GM21528 (cell line): ENCODE measurements around the gene COMMD8.
"Not testable (repeated sequence)": the region's sequence is repeated elsewhere in the genome, so short reads cannot be mapped to it uniquely, and the experiment has no call there.

Source experiments
- ATAC-seq: cut with Tn5 transposase; IDR thresholded peaks from one replicate; pipeline ENCODE4 v1.9.1; 2021; ENCODE audit warnings: mild to moderate bottlenecking, moderate library complexity; ENCODE audit not compliant: unreplicated experiment, low FRiP score

The COMMD8 gene

DNA sequence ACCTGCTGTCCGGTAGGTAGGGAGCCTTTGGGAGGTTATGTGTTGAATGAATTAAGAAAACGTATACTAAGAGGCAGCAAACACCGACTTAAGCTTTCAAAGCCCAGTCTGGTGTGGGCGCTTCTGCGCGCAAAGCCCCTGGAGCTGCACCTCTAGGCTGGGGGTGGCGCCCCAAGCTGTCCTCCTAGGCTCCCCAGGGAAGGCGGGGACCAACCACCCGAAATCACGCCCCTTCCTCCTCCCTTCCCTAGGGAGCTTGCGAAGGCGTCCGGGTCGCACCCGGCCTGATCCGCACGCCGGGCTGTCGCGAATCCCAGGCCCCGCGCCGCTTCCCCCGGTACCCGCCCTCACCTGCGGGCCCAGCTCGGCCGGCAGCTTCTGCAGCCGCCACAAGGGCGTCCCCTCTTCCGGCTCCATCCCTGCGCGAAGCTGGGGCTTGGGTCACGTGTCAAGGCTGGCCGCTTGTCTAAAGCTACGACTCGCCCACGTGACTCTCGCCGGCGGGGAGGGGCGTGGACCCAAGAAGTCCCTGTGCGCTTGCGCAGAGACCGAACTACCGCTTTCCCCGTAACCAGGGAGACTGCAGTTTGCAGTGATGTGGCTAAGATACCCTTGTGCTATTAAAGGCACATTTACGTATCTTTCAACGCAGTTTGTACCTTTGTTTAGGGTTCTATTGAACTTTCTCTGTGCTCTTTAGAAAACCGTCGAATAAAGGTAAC lies at the start of gene COMMD8:
Gene COMMD8 (minus strand): TSS at position 468 of the 722 bp plus-strand sequence. CDS start 51 bp downstream, at position 417.
- peak; percentile 95 for ATAC-seq

DNA sequence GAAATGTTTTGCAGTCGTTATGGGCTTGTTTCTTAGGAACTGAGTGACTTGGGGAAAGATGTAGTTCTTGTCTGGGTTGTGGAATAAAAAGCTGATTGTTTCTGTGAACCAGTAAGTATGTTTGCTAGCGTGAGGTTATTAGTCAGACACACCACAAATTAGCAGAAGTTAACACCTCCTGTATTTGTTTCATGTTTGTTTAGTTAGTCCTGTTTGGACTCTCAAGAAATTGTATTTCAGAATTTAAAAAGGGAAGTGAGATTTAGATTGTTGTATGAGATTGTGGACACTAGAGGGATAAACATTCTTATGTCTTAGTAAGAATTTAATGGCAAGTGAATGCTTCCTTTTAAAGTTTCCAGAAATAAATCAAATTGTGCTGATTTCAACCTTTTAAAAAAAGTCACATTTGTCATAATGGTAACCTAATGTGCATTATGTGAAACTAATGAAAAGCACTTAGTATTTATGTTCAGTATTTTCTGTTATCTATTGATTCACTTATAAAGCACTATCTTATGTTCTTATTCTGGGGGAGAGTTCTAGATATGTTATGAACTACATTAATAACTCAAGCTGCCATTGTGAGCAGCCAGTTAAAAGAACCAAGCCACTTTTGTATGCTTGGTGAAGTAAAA lies 47.1 kb upstream of the COMMD8 start:
- peak; percentile 95 for ATAC-seq

DNA sequence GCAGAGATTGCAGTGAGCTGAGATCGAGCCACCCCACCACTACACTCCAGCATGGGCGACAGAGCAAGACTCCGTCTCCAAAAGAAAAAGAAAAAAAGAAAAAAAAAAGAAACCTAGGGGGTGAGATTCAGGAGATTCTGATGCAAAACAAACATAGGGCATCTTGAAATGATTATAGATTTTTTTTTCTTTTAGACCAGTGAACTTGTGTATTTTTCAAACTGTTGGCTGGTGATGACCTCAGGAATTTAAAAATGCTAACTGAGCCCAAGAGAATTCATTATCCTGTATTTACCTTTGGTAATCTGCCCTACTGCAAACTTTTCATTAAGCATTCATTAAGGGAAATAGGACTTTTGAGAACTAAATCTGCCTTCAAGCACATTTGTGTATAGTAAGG lies 42.2 kb upstream of the COMMD8 start:
- ATAC-seq = no peak

DNA sequence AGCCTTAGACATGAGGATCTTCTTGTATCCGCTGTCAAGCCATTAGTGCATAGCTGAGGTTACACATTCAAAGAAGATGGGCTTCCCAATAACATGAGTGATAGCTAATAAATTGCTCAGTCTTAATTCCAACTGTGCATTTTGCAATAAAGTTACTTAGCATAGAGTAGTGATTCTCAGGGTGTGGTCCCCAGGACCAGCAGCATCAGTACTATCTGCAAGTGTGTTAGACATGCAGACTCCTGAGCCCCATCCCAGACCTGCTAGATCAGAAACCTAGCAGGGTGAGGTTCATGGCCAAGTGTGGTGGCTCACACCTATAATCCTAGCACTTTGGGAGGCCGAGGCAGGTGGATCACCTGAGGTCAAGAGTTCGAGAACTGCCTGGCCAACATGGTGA lies 41.6 kb upstream of the COMMD8 start:
- ATAC-seq = no peak

DNA sequence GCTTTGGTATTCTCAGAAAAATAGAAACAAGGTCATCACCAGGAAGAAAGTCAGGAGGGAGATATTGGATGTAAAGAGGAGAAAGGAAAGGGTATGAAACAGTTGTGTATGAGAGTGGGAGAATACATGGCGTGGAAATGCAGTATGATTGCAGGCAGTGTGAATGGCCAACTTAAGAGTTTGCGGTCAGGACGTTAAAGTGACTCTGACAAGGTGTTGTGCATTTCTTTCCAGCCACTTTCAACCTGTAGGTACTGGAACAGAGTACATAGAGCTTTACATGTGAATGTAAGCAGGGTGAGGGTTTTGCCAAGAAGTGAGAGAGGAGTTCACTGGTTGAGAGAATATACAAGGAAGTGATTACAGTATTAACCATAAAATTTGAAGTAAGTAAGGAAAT lies 37.3 kb upstream of the COMMD8 start:
- no peak for ATAC-seq

DNA sequence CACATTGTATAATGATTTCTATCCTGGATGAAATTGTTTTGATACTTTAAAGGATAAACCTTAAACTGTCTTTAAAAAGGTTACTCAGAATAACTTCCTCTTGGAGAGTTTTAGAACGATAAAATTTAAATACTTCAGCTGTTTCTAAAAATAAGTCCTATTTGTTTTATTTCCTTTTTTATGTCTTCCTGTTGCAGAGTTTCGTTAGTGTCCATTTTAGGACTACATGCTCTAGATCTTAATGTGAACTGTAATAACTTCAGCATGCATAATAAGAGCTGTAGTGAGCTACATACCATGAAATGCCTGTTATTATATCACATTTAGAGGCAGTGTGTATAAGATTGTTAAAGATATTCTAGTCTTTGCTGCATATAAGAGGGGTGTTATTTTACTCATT lies 36.2 kb upstream of the COMMD8 start:
- ATAC-seq = peak; percentile 46

DNA sequence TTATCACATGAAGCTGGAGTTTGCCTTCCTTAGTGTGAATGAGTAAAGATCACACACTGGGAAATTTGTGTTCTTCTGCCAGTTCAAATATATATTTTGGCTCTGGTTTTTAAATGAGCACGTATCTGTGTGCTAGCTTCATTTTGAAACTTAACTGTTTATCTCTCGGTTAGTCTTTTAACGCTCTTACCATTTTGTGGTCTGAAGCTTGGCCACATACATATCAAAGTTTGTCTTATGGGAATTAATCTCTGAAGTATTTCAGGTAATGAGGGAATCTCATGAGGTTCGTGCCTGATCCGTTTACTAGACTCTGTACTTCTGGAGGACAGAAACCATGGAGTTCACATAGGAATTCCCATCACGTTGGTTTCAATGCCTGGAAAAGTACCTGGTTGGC lies 35.4 kb upstream of the COMMD8 start:
- no peak for ATAC-seq

DNA sequence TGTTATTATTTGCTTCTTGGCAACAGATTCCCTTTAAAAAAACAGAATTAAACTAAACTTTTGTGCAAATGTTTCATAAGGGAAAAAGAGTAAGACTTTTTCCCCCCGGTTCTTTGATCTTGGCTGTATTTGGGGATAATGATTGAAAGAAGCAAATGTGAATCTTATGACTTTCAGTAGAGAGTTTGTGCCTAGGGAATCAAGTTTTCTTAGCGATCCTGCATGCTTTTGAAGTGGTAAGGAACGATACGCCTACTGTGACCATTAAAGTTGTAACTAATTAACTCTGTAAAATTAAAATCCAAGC lies 30.6 kb upstream of the COMMD8 start:
- no peak for ATAC-seq

DNA sequence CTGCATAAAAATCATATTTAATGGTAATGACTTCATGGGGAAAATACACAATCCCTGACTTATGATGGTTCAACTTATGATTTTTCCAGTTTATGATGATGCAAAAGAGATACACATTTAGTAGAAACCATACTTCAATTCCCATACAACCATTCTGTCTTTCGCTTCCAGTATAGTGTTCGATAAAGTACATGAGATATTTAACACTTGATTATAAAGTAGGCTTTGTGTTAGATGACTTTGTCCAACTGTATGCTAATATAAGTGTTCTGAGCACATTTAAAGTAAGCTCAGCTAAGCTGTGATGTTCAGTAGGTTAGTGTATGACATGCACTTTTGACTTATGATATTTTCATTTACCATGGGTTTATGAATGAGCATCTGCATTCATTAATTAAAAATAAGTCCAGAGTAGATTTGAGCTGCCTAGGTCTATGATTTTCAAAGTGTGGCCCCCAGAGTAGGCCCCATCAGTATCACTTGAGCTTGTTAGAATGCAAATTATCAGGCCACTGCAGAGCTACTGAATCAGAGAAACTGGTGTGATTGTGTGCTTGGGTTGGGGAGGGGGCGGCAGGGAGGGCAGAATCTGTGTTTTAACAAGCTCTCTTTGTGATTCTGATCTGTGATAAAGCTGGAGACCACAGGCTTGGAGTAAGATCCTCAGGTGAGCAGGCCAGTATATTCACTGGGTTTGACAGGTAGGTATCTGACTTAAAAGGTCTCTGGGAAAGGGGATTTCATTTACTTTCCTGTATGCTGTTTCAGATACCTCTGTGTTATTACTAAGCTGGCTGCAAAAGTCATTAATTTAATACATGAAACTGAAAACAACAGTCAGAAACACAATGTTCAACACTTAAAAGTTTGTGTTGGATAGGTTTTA lies 30.0 kb upstream of the COMMD8 start:
- ATAC-seq = peak; percentile 56

DNA sequence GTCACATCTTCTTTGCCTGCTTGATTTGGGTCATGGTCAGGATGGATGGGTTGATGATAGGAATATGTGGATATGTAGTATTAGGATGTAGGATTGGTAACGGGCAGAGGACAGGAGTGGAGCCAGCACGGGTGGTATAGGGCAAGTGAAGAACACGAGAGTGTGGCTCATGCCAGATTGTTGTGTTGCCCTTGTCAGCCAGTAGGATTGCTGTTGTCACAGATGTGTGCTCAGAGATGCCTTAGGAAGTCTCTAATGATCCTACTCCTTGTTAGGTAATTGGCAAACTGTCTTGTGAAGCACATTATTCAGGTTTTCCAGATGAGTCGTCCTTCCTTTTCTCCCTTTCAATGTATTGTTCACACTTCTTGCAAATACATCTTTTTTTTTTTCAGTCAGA lies 27.0 kb upstream of the COMMD8 start:
- peak; percentile 66 for ATAC-seq

DNA sequence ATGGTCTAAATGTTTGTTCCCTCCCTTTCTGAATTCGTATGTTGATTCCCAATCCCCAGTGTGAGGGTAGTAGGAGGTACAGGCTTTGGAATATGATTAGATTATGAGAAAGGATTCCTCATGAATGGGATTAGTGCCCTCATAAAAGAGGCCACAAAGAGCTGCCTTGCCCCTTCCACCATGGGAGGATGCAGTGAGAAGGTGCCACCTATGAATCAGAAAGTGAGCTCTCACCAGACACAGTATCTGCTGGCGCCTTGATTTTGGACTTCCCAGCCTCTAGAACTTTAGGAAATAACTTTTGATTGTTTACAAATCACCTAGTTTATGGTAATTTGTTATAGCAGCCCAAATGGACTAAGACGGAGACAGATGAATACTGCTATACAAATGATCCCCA lies 25.2 kb upstream of the COMMD8 start:
- ATAC-seq = no peak

DNA sequence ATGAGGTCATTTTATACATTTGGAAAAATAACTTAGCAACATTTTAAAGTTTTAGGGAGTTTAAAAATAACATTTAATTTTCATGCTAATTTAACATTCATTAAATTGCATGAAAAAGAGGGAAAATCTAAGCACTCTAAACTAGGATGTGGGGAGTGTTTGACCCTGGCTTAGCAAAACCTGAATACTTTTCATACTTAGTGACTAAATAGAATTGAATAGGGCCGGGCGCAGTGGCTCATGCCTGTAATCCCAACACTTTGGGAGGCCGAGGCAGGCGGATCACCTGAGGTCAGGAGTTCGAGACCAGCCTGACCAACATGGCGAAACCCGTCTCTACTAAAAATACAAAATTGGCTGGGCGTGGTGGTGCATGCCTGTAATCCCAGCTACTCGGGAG lies 23.2 kb upstream of the COMMD8 start:
- ATAC-seq = not testable (repeated sequence)

DNA sequence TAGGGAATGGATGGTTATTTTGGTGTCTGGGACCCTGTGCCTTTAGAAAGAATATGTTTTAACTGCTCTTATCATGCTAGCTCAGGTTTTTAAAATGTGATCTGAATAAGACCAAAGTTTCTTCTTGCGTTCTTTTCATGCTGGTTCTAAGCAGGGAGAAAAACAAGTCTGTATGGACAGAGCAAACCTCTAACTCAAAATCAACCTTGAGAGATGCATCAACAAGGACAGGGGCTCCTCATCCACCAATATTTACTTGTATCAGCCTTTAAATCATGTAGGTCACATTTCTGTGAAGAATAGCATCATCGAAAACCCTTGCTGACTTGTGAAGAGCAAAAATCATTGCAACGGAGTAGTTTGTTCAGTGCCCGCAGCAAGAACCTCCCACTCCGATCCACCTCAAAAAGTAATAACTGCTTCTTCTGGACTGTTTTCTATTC lies 22.8 kb upstream of the COMMD8 start:
- no peak for ATAC-seq

DNA sequence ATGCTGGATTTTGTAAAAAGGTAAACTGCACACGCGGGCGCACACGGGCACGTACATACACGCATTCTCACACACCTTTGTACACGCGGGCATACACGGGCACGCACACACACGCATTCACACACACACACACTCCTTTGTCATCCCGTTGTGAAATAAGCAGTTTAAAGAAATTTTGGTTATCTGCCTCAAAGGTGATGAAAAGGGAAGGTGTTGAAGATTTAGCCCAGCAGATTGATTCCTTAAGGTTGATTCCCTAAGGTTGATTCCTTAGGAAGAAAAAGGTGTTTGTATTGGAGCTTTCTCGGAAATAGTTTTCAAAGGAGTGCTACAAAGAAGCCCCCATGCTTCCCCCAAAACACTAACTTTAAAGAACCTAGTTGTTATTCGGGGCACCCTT lies 22.3 kb upstream of the COMMD8 start:
- no peak for ATAC-seq

DNA sequence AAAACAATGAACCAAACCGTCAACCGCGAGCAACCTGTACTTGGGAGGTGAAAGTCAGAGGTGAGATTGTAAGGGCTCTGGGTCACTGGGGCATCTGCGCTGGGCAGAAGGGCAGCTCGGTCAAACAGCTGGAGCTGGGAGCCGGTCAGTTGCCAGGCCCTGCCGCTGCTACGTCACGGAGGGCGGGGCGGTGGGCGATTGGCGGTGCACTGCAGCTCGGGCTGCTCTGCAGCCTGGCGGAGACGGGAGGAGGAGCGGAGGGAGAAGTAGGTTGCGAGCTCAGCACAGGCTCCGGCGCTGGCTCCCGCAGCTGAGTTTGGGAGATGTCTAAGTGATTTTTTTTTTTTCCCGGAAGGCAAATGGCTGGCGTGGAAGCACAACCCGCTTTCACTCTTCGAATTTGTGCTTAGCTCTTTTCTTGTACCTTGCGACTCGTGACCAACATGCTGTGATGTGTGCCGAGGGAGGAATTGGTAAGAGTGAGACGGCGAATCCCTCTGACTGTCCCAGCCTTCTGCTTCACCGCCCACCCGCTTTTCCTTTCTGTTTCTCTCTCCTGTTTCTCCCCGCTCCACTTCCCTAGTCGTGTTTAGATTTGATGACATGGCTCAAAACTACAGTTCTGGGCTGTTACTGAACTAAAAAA lies 21.7 kb upstream of the COMMD8 start, which contains the start of gene ATP10D:
Gene ATP10D (plus strand): TSS at position 229 of the 646 bp plus-strand sequence. CDS start 27,266 bp downstream, outside the sequence.
- ATAC-seq = peak; percentile 94

DNA sequence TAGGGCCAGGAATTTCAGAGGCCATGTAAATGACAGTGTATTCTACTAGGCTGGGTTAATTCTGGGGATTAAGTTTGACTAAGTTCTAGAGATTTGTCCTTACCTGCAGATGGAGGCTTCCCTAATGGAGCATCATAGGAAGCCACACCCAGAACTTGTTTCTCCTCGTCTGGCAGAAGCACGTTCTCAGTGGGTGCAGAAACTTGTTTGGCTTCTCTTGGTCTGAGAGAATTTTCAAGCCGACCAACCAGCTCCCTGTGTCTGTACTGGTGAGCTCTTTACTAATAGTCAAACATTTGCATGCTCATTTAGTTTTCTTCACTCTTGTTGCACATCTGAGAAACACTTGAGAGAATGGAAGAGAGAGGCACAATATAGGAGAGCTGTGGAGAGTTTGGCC lies 20.7 kb upstream of the COMMD8 start:
- ATAC-seq = peak; percentile 27

DNA sequence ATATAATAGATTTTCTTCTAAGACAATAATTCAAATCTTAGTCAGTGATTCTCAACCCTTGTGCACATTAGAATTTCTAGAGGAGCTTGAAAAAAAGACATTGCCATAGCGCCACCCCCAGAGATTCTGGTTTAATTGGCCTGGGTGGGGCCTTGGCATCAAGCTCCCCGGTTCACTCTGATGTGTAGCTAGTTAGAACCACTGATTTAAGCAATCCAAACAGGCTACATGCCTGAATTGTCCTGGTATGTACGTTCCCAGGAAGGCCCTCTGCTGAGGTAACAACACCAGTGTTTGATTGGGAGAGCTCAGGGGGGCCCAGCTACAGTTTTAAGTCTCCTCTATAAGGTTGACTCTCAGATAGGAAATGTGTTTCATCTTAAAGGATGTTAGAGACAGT lies 20.2 kb upstream of the COMMD8 start:
- peak; percentile 0 for ATAC-seq

DNA sequence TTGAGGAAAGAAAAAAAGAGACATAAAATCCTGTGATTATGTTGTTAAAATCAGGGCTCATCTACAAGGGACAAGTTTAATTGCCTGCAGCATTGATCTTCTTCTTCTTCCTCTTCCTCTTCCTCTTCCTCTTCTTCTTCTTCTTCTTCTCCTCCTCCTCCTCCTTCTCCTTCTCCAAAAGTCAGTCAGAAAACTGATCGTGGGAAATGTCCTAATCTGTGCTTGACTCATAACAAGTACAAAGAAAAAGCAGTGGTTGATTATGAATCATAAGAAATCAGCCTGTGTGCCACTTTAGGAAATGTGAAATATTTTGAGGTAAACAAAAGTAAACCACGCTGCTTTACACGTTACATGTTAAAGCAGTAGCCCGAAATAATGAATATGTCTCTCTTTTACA lies 18.8 kb upstream of the COMMD8 start:
- ATAC-seq = no peak

DNA sequence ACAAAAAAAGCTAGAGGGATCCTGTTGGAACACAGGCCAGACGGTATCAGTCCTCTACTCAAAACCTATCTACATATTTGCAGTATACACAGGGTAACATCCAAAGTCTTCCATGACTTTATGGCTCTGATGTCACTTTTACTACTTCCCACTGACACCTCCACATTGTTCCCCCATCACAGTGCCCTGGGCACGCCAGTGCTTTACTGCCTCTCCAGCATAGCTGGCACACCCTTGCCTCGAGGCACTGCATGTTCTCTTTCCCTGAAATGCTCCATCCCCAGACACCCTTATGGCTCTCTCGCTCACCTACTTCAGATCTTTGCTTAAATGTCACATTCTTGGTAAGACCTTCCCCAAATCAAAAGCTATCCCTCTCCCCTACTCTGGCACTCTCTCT lies 15.3 kb upstream of the COMMD8 start:
- ATAC-seq = no peak

DNA sequence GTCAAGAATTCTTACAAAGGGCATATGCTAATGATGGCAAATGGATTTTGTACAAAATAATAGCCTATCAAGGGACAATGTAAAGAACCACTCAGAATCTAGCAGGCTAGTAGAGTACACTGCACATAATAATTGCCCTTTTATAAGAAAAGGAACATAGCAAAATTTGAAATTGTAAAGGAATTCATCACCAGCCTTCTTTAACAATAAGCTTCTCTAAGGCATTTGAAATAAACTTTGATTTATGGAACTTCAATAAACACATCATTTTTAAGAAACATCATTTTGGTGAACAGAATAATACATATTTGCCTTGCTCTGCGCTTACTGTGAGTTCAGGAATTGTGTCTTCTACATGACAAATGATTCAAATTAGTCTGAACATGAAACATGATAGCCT lies 11.9 kb upstream of the COMMD8 start:
- ATAC-seq = no peak

DNA sequence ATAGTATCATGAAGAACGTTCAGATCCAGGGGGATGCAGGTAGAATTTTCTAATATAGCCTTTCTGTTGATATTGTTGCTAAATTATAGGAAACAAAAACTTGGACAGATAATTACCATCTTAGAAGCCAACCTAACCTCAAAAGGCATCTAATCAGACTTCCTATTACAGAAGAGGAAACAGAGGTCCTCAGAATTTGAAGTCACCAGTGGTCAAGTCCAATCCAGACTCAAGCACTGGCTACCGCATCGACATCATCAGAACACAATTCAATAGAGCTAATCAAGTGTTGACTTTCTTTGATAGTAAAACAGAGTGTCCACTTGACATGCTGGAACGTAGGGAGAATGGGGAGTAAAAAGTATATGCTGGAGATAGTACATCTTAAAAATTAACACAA lies 11.3 kb upstream of the COMMD8 start:
- no peak for ATAC-seq
